NCI-H2196 treated with DMSO at 0.1 percent for 48 hours (cell line): ENCODE measurements around the gene RFTN2.
"Not testable (repeated sequence)": the region's sequence is repeated elsewhere in the genome, so short reads cannot be mapped to it uniquely, and the experiment has no call there.

Experiments used
- DNase-seq: peaks from one replicate; lab custom pipeline; 2025; ENCODE audit not compliant: unreplicated experiment; lab: John Stamatoyannopoulos, UW

The RFTN2 gene

GRCh38 chr2:197675711-197676188, 363 bp upstream of the RFTN2 start:
- DNase-seq: no peak

- DNase-seq: no peak
Measured at GRCh38 chr2:197674591-197674990, 796 bp downstream of the RFTN2 start.

- no peak for DNase-seq
Measured at GRCh38 chr2:197674060-197674459, 1.3 kb downstream of the RFTN2 start.

GRCh38 chr2:197673606-197674005, 1.8 kb downstream of the RFTN2 start:
- DNase-seq: no peak

- DNase-seq: no peak
Measured at GRCh38 chr2:197673106-197673505, 2.3 kb downstream of the RFTN2 start.

GRCh38 chr2:197672371-197672893, 3.0 kb downstream of the RFTN2 start:
- no peak for DNase-seq

- no peak for DNase-seq
Measured at GRCh38 chr2:197669077-197669476, 6.3 kb downstream of the RFTN2 start.

GRCh38 chr2:197668296-197668695, 7.1 kb downstream of the RFTN2 start:
- DNase-seq: no peak

- DNase-seq: no peak
Measured at GRCh38 chr2:197666277-197666676, 9.1 kb downstream of the RFTN2 start.

- DNase-seq: no peak
Measured at GRCh38 chr2:197661626-197662025, 13.8 kb downstream of the RFTN2 start.

- no peak for DNase-seq
Measured at GRCh38 chr2:197657562-197657961, 17.8 kb downstream of the RFTN2 start.

- no peak for DNase-seq
Measured at GRCh38 chr2:197647961-197648690, 27.3 kb downstream of the RFTN2 start.

GRCh38 chr2:197641666-197642065, 33.7 kb downstream of the RFTN2 start:
- DNase-seq: no peak

- not testable (repeated sequence) for DNase-seq
Measured at GRCh38 chr2:197640571-197641122, 34.7 kb downstream of the RFTN2 start.

GRCh38 chr2:197633109-197633657, 42.2 kb downstream of the RFTN2 start:
- no peak for DNase-seq

GRCh38 chr2:197628043-197628500, 47.3 kb downstream of the RFTN2 start:
- DNase-seq: no peak

- no peak for DNase-seq
Measured at GRCh38 chr2:197626965-197627625, 48.3 kb downstream of the RFTN2 start.

- DNase-seq: no peak
Measured at GRCh38 chr2:197620133-197620532, 55.3 kb downstream of the RFTN2 start.

- DNase-seq: no peak
Measured at GRCh38 chr2:197615016-197615652, 60.3 kb downstream of the RFTN2 start.

GRCh38 chr2:197614532-197614931, 60.9 kb downstream of the RFTN2 start:
- DNase-seq: no peak

GRCh38 chr2:197613509-197613987, 61.8 kb downstream of the RFTN2 start:
- peak; percentile 24 for DNase-seq
